ENCODE results near the gene MNX1.

- TF ChIP-seq CTCF (conservative IDR thresholded peaks at IDR 0.05; ENCODE audit: low read depth, low read length), result no peak
- TF ChIP-seq MXI1 (IDR thresholded peaks at IDR 0.05; ENCODE audit: borderline replicate concordance, low read depth, low read length), result no peak
Observed at GRCh38 chr7:157027568-157028198, 17.2 kb upstream of the MNX1 start.

Measured in IMR-90 (cell line).